T47D (cell line): ENCODE measurements around the gene RGS19.
"Not testable (repeated sequence)": the region's sequence is repeated elsewhere in the genome, so short reads cannot be mapped to it uniquely, and the experiment has no call there.

Experiments
- DNase-seq, 2 experiments: peaks; one replicate each; pipeline versions ENCODE4 v3.0.0 to v3.0.0-alpha.2; 2011 to 2012; ENCODE audit warnings: low read depth in 1 of 2, low spot score in 1 of 2
- JUND ChIP-seq: IDR thresholded peaks from 2 replicates; pipeline ENCODE4 v1.6.1; 2012; ENCODE audit warnings: low read depth
- in situ Hi-C: cut with HindIII; loops from 2 replicates; pipeline ENCODE4 v1.10.0; 2016; ENCODE audit warnings: low sequenced_read_pairs, low pct_unique_long_range_greater_than_20kb

The RGS19 gene

GRCh38 chr20:64079273-64080012 is at the start of gene RGS19:
Gene RGS19 (minus strand): TSS chr20:64079518. CDS start chr20:64076886, 2,632 bp downstream.
- TF ChIP-seq JUND = no peak
- in situ Hi-C loops = no loop called here
- peak; percentile 72 to 86 for DNase-seq

GRCh38 chr20:64123517-64123916 is 44.2 kb upstream of the RGS19 start:
- DNase-seq, in situ Hi-C loops: not testable (repeated sequence)

GRCh38 chr20:64122927-64123326 is 43.6 kb upstream of the RGS19 start:
- in situ Hi-C loops, DNase-seq: not testable (repeated sequence)

GRCh38 chr20:64121586-64121985 is 42.3 kb upstream of the RGS19 start:
- DNase-seq = no peak
- in situ Hi-C loops = no loop called here
- no peak for TF ChIP-seq JUND

- no peak for DNase-seq
- no peak for TF ChIP-seq JUND
- in situ Hi-C loops = no loop called here
These were observed 40.5 kb upstream of the RGS19 start for GRCh38 chr20:64119681-64120341.

GRCh38 chr20:64119301-64119680 is 40.0 kb upstream of the RGS19 start:
- TF ChIP-seq JUND = no peak
- DNase-seq = no peak
- in situ Hi-C loops = no loop called here

GRCh38 chr20:64117432-64117777 is 38.1 kb upstream of the RGS19 start:
- DNase-seq, in situ Hi-C loops: not testable (repeated sequence)

- in situ Hi-C loops = no loop called here
- DNase-seq = no peak
- no peak for TF ChIP-seq JUND
These were observed 37.5 kb upstream of the RGS19 start for GRCh38 chr20:64116541-64117431.

GRCh38 chr20:64116016-64116415 is 36.7 kb upstream of the RGS19 start:
- in situ Hi-C loops = no loop called here
- DNase-seq = no peak
- TF ChIP-seq JUND = no peak

GRCh38 chr20:64115171-64115911 is 36.0 kb upstream of the RGS19 start:
- DNase-seq = no peak
- in situ Hi-C loops = no loop called here
- TF ChIP-seq JUND = no peak

- no peak for DNase-seq
- in situ Hi-C loops = no loop called here
- no peak for TF ChIP-seq JUND
These were observed 35.1 kb upstream of the RGS19 start for GRCh38 chr20:64114356-64114971.

- no peak for TF ChIP-seq JUND
- in situ Hi-C loops = no loop called here
- DNase-seq = no peak
These were observed 34.6 kb upstream of the RGS19 start for GRCh38 chr20:64113796-64114355.
